ENCODE data around the gene CCDC192.
"Not testable (repeated sequence)": the region's sequence is repeated elsewhere in the genome, so short reads cannot be mapped to it uniquely, and the experiment has no call there.

The CCDC192 gene

GRCh38 chr5:127700237-127700766 lies 2.9 kb upstream of the CCDC192 start:
- no peak for DNase-seq

GRCh38 chr5:127702434-127702833 lies 757 bp upstream of the CCDC192 start:
- DNase-seq, result no peak

- peak; percentile 58 to 68 for DNase-seq
These were observed 2.1 kb downstream of the CCDC192 start for GRCh38 chr5:127705120-127705892.

- DNase-seq, result no peak
These were observed 3.5 kb downstream of the CCDC192 start for GRCh38 chr5:127706691-127707090.

- DNase-seq, result no peak
These were observed 4.0 kb downstream of the CCDC192 start for GRCh38 chr5:127707209-127707608.

- DNase-seq, result not testable (repeated sequence)
These were observed 9.9 kb downstream of the CCDC192 start for GRCh38 chr5:127713083-127713482.

GRCh38 chr5:127718181-127718580 lies 15.0 kb downstream of the CCDC192 start:
- DNase-seq, result no peak

GRCh38 chr5:127723571-127723970 lies 20.4 kb downstream of the CCDC192 start:
- DNase-seq, result peak; percentile 93 to 94

- DNase-seq, result no peak
These were observed 22.5 kb downstream of the CCDC192 start for GRCh38 chr5:127725673-127726072.

- DNase-seq, result no peak
These were observed 29.8 kb downstream of the CCDC192 start for GRCh38 chr5:127732963-127733362.

- DNase-seq, result not testable (repeated sequence)
These were observed 36.2 kb downstream of the CCDC192 start for GRCh38 chr5:127739348-127739747.

- no peak for DNase-seq
These were observed 36.7 kb downstream of the CCDC192 start for GRCh38 chr5:127739807-127740384.

- no peak for DNase-seq
These were observed 38.2 kb downstream of the CCDC192 start for GRCh38 chr5:127741412-127741811.

GRCh38 chr5:127744241-127744640 lies 41.0 kb downstream of the CCDC192 start:
- no peak for DNase-seq

- peak; percentile 53 to 64 for DNase-seq
These were observed 43.6 kb downstream of the CCDC192 start for GRCh38 chr5:127746756-127747155.

- DNase-seq, result not testable (repeated sequence)
These were observed 49.5 kb downstream of the CCDC192 start for GRCh38 chr5:127752503-127753265.

- no peak for DNase-seq
These were observed 51.1 kb downstream of the CCDC192 start for GRCh38 chr5:127754259-127754658.

GRCh38 chr5:127754706-127755105 lies 51.5 kb downstream of the CCDC192 start:
- no peak for DNase-seq

- DNase-seq, result peak; percentile 58 to 59
These were observed 54.4 kb downstream of the CCDC192 start for GRCh38 chr5:127757576-127757975.

- no peak for DNase-seq
These were observed 55.6 kb downstream of the CCDC192 start for GRCh38 chr5:127758766-127759283.

- no peak for DNase-seq
These were observed 58.7 kb downstream of the CCDC192 start for GRCh38 chr5:127761869-127762268.

- no peak for DNase-seq
These were observed 59.2 kb downstream of the CCDC192 start for GRCh38 chr5:127762412-127762811.

- DNase-seq, result no peak
These were observed 63.6 kb downstream of the CCDC192 start for GRCh38 chr5:127766676-127767335.

Measured in AML-193 (cell line).